Measurements from ENCODE around the gene WDR83.

The WDR83 gene

GRCh38 chr19:12689581-12690216 lies 23.1 kb downstream of the WDR83 start:
- no peak for TF ChIP-seq GATA3 (IDR thresholded peaks at IDR 0.05; ENCODE audit: low read depth, low read length)
- no peak for TF ChIP-seq GATA2 (IDR thresholded peaks at IDR 0.05; ENCODE audit: low read depth, low read length)

- TF ChIP-seq GATA3 (IDR thresholded peaks at IDR 0.05; ENCODE audit: low read depth, low read length) (no peak), GATA2 (IDR thresholded peaks at IDR 0.05; ENCODE audit: low read depth, low read length) (no peak)
Observed at GRCh38 chr19:12692960-12693359, 26.4 kb downstream of the WDR83 start.

GRCh38 chr19:12694641-12695040 lies 28.0 kb downstream of the WDR83 start:
- TF ChIP-seq GATA2 (IDR thresholded peaks at IDR 0.05; ENCODE audit: low read depth, low read length) (no peak), GATA3 (IDR thresholded peaks at IDR 0.05; ENCODE audit: low read depth, low read length) (no peak)

- no peak for TF ChIP-seq GATA2 (IDR thresholded peaks at IDR 0.05; ENCODE audit: low read depth, low read length)
- TF ChIP-seq GATA3 (IDR thresholded peaks at IDR 0.05; ENCODE audit: low read depth, low read length): no peak
Observed at GRCh38 chr19:12695096-12695495, 28.5 kb downstream of the WDR83 start.

- TF ChIP-seq GATA3 (IDR thresholded peaks at IDR 0.05; ENCODE audit: low read depth, low read length): no peak
- no peak for TF ChIP-seq GATA2 (IDR thresholded peaks at IDR 0.05; ENCODE audit: low read depth, low read length)
Observed at GRCh38 chr19:12695514-12695913, 28.9 kb downstream of the WDR83 start.

GRCh38 chr19:12695997-12696365 lies 29.4 kb downstream of the WDR83 start:
- no peak for TF ChIP-seq GATA3 (IDR thresholded peaks at IDR 0.05; ENCODE audit: low read depth, low read length)
- no peak for TF ChIP-seq GATA2 (IDR thresholded peaks at IDR 0.05; ENCODE audit: low read depth, low read length)

- TF ChIP-seq GATA2 (IDR thresholded peaks at IDR 0.05; ENCODE audit: low read depth, low read length) (no peak), GATA3 (IDR thresholded peaks at IDR 0.05; ENCODE audit: low read depth, low read length) (no peak)
Observed at GRCh38 chr19:12696366-12697335, 30.0 kb downstream of the WDR83 start, which contains the start of gene FBXW9. FBXW9 (minus strand) TSS chr19:12696631; CDS start chr19:12696581, 50 bp downstream.

GRCh38 chr19:12698138-12698537 lies 31.5 kb downstream of the WDR83 start:
- TF ChIP-seq GATA2 (IDR thresholded peaks at IDR 0.05; ENCODE audit: low read depth, low read length): no peak
- TF ChIP-seq GATA3 (IDR thresholded peaks at IDR 0.05; ENCODE audit: low read depth, low read length): no peak

GRCh38 chr19:12701596-12702282 lies 35.1 kb downstream of the WDR83 start:
- no peak for TF ChIP-seq GATA2 (IDR thresholded peaks at IDR 0.05; ENCODE audit: low read depth, low read length)
- no peak for TF ChIP-seq GATA3 (IDR thresholded peaks at IDR 0.05; ENCODE audit: low read depth, low read length)

GRCh38 chr19:12703046-12703445 lies 36.4 kb downstream of the WDR83 start:
- TF ChIP-seq GATA3 (IDR thresholded peaks at IDR 0.05; ENCODE audit: low read depth, low read length): no peak
- no peak for TF ChIP-seq GATA2 (IDR thresholded peaks at IDR 0.05; ENCODE audit: low read depth, low read length)

GRCh38 chr19:12705169-12705568 lies 38.6 kb downstream of the WDR83 start:
- TF ChIP-seq GATA3 (IDR thresholded peaks at IDR 0.05; ENCODE audit: low read depth, low read length): no peak
- no peak for TF ChIP-seq GATA2 (IDR thresholded peaks at IDR 0.05; ENCODE audit: low read depth, low read length)

- no peak for TF ChIP-seq GATA3 (IDR thresholded peaks at IDR 0.05; ENCODE audit: low read depth, low read length)
- no peak for TF ChIP-seq GATA2 (IDR thresholded peaks at IDR 0.05; ENCODE audit: low read depth, low read length)
Observed at GRCh38 chr19:12705654-12706331, 39.2 kb downstream of the WDR83 start.

GRCh38 chr19:12706332-12706718 lies 39.7 kb downstream of the WDR83 start:
- TF ChIP-seq GATA3 (IDR thresholded peaks at IDR 0.05; ENCODE audit: low read depth, low read length) (no peak), GATA2 (IDR thresholded peaks at IDR 0.05; ENCODE audit: low read depth, low read length) (no peak)

GRCh38 chr19:12708641-12709040 lies 42.0 kb downstream of the WDR83 start:
- TF ChIP-seq GATA3 (IDR thresholded peaks at IDR 0.05; ENCODE audit: low read depth, low read length) (no peak), GATA2 (IDR thresholded peaks at IDR 0.05; ENCODE audit: low read depth, low read length) (no peak)

Measured in SH-SY5Y (cell line).